RWPE2 (cell line): ENCODE data around the gene OR9K2.
"Not testable (repeated sequence)": the region's sequence is repeated elsewhere in the genome, so short reads cannot be mapped to it uniquely, and the experiment has no call there.

Source experiments
- ATAC-seq: fragments of 200-7000 bp; cut with Tn5 transposase; 3 replicates; pipeline ENCODE4 v1.9.1; 2021; ENCODE audit warnings: low read depth
- DNase-seq: peaks from one replicate; pipeline ENCODE4 v3.0.0-alpha.2; 2020; ENCODE audit warnings: low spot score
- H3K27ac ChIP-seq: fragments of 450-650 bp; 2 replicates; pipeline ENCODE4 v1.5.1; 2017; ENCODE audit warnings: mild to moderate bottlenecking; ENCODE audit not compliant: poor library complexity, severe bottlenecking
- H3K27me3 ChIP-seq: fragments of 250-450 bp; sonication (Bioruptor Pico); 2 replicates; pipeline ENCODE4 v1.5.1; 2021; ENCODE audit warnings: mild to moderate bottlenecking, moderate library complexity; ENCODE audit not compliant: insufficient read depth, poor library complexity, severe bottlenecking
- H3K36me3 ChIP-seq: fragments of 250-450 bp; sonication (Bioruptor Pico); 2 replicates; pipeline ENCODE4 v1.5.1; 2020; ENCODE audit warnings: low read depth, mild to moderate bottlenecking, moderate library complexity
- H3K4me1 ChIP-seq: fragments of 250-450 bp; sonication (Bioruptor Pico); 2 replicates; pipeline ENCODE4 v1.5.1; 2021; ENCODE audit warnings: mild to moderate bottlenecking, moderate library complexity; ENCODE audit not compliant: insufficient read depth, poor library complexity, severe bottlenecking
- H3K4me3 ChIP-seq: fragments of 250-450 bp; sonication (Bioruptor Pico); 2 replicates; pipeline ENCODE4 v1.5.1; 2021; ENCODE audit warnings: mild to moderate bottlenecking, moderate library complexity; ENCODE audit not compliant: severe bottlenecking
- H3K9me3 ChIP-seq: fragments of 250-450 bp; sonication (Bioruptor Pico); 2 replicates; pipeline ENCODE4 v1.5.1; 2021; ENCODE audit warnings: mild to moderate bottlenecking, moderate library complexity; ENCODE audit not compliant: severe bottlenecking
- TF ChIP-seq, protein P1 (sequence below): fragments of 450-650 bp; IDR thresholded peaks from one replicate; pipeline ENCODE4 v1.5.1; 2017; ENCODE audit warnings: mild to moderate bottlenecking, moderate library complexity; ENCODE audit not compliant: poor library complexity, severe bottlenecking

Gene OR9K2

DNA sequence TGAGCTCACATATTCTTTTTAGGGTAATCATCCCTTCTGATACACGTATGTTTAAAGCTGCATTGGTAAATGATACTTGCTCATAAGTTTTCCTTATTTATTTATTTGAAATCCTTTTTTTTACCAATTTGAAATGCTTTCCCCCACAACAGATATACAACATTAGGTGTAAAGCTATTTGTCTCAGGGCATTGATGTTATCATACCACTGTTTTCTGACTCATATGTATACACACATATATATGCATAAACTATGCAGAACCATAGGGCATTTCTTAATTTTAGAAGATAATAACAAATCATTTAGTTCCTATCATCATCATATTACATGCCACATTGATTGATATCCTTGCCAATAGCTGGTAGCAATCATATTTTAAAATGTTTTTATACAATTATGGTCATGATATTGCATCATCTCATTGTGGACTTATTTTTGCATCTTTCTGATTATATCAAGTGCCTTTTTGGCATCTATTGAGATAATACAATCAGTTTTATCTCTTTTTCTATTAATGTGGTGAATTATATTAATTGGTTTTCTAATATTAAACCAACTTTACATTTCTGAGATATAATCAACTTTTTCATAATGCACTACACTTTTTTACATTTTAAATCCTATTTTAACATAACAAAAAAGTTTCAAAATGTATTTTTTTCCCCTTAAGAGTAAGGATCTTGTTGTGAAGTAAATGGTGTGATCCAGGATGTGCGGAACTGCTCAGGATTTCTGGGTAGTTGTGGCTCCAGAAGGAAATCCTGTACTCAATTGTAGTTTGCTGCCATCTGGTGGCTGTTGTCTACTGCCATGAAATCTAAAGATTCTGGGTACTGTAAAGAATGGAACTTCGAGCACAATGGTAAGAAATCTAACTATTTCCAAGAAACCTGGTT lies 16.7 kb downstream of the OR9K2 start:
- TF ChIP-seq, protein P1, sequence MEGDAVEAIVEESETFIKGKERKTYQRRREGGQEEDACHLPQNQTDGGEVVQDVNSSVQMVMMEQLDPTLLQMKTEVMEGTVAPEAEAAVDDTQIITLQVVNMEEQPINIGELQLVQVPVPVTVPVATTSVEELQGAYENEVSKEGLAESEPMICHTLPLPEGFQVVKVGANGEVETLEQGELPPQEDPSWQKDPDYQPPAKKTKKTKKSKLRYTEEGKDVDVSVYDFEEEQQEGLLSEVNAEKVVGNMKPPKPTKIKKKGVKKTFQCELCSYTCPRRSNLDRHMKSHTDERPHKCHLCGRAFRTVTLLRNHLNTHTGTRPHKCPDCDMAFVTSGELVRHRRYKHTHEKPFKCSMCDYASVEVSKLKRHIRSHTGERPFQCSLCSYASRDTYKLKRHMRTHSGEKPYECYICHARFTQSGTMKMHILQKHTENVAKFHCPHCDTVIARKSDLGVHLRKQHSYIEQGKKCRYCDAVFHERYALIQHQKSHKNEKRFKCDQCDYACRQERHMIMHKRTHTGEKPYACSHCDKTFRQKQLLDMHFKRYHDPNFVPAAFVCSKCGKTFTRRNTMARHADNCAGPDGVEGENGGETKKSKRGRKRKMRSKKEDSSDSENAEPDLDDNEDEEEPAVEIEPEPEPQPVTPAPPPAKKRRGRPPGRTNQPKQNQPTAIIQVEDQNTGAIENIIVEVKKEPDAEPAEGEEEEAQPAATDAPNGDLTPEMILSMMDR: peak; percentile 84
- no peak for DNase-seq
- no peaks in the 10 kb centered on the region for H3K4me1 ChIP-seq

GRCh38 chr12:55143566-55143870 lies 17.3 kb downstream of the OR9K2 start:
- no peaks in the 10 kb centered on the region for H3K4me1 ChIP-seq
- no peak for ATAC-seq

More for the DNA sequence above, 16.7 kb downstream of the OR9K2 start:
- Histone ChIP-seq H3K27me3 (peaks cover 22% of the 10 kb centered on the region), H3K4me3 (no peak overlapping the region), H3K9me3 (no peaks in the 10 kb centered on the region), H3K27ac (no peak overlapping the region), H3K36me3 (no peaks in the 10 kb centered on the region)
- ATAC-seq: peak; percentile 67; the same call in 2 of the 3 replicates

DNA sequence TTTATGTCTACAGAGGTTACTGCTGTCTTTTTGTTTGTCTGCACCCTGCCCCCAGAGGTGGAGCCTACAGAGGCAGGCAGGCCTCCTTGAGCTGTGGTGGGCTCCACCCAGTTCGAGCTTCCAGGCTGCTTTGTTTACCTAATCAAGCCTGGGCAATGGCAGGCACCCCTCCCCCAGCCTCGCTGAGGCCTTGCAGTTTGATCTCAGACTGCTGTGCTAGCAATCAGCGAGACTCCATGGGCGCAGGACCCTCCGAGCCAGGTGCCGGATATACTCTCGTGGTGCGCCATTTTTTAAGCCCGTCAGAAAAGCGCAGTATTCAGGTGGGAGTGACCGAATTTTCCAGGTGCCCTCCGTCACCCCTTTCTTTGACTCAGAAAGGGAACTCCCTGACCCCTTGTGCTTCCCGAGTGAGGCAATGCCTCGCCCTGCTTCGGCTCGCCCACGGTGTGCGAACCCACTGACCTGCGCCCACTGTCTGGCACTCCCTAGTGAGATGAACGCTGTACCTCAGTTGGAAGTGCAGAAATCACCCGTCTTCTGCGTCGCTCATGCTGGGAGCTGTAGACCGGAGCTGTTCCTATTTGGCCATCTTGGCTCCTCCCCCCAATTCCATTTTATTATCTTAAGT lies 40.9 kb downstream of the OR9K2 start:
- not testable (repeated sequence) for H3K27me3 ChIP-seq, DNase-seq, H3K9me3 ChIP-seq, H3K4me3 ChIP-seq, ATAC-seq, H3K4me1 ChIP-seq, H3K36me3 ChIP-seq, H3K27ac ChIP-seq

More at GRCh38 chr12:55143566-55143870, 17.3 kb downstream of the OR9K2 start:
- Histone ChIP-seq H3K36me3 (no peaks in the 10 kb centered on the region), H3K27me3 (peaks cover 22% of the 10 kb centered on the region), H3K27ac (no peak overlapping the region), H3K9me3 (no peaks in the 10 kb centered on the region), H3K4me3 (no peak overlapping the region)
- TF ChIP-seq, protein P1: peak; percentile 58
- no peak for DNase-seq

DNA sequence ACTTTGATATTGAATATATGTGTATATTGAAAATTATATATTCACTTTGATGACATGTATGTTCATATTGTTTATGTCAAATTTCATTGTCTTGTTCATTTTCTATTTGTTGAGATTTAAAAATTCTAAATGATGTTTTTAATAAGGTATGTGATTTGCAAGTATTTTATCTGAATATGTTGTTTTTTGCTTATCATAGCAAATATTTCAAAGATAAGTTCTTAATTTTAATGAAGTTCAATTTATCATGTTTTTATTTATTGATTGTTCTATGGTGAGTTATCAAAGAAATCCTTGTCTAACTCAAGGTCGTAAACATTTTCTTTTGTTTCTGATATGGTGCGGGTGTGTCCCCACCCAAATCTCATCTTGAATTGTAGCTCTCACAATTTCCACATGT lies 45.2 kb downstream of the OR9K2 start:
- ATAC-seq (no peak), DNase-seq (no peak)
- no peaks in the 10 kb centered on the region for H3K27me3 ChIP-seq
- TF ChIP-seq, protein P1: no peak
- no peaks in the 10 kb centered on the region for H3K9me3 ChIP-seq
- H3K4me1 ChIP-seq: no peaks in the 10 kb centered on the region
- no peak overlapping the region for H3K27ac ChIP-seq
- H3K36me3 ChIP-seq: no peaks in the 10 kb centered on the region
- H3K4me3 ChIP-seq: no peak overlapping the region

GRCh38 chr12:55171846-55172245 lies 45.6 kb downstream of the OR9K2 start:
- not testable (repeated sequence) for DNase-seq, H3K9me3 ChIP-seq, H3K36me3 ChIP-seq, H3K4me3 ChIP-seq, ATAC-seq, H3K27ac ChIP-seq, H3K4me1 ChIP-seq, H3K27me3 ChIP-seq
